ENCODE data around the gene OR11A1. TPM values are rescaled to one million over a fixed set of nuclear protein-coding genes. Genes with fewer than 3 reads are reported as not detected.

Gene OR11A1
- total and polyA plus RNA-seq, 2 donors (not counting 1 experiment from before 2014, with no cell fraction given), result not detected

- 17% methylated on average over 1 of the region's 2 CpGs for whole genome bisulfite sequencing (ENCODE audit: insufficient coverage)
- no peaks in the 10 kb centered on the region for H4K20me1 ChIP-seq (ENCODE audit: control insufficient read depth, insufficient read depth, low read length, poor library complexity, severe bottlenecking)
- Mint-ChIP-seq H3K4me1 (no peaks in the 10 kb centered on the region), H3K4me3 (no peak overlapping the region), H3K9me3 (ENCODE audit: insufficient read depth) (no peaks in the 10 kb centered on the region), H3K27me3 (peaks cover 40% of the 10 kb centered on the region), H3K27ac (no peak overlapping the region)
- intact Hi-C loops (cut with micrococcal nuclease), result no loop called here
- no peak overlapping the region for H3K4me3 ChIP-seq (ENCODE audit: control extremely low read depth in 1 of 5, extremely low read depth in 1 of 5, insufficient read depth in 1 of 5, low read depth in 2 of 5, low read length in 4 of 5)
- ATAC-seq (ENCODE audit: low read depth), result no peak
- ChIA-PET POLR2A (no interaction called here), CTCF (no interaction called here)
- no peaks in the 10 kb centered on the region for H3K9me3 ChIP-seq (ENCODE audit: control extremely low read depth in 1 of 3, control insufficient read depth in 2 of 3, insufficient read depth in 1 of 3, low read length in 2 of 3)
- H3K27me3 ChIP-seq (replicated peaks in 1 of 4; ENCODE audit: control extremely low read depth in 1 of 4, control insufficient read depth in 3 of 4, insufficient read depth in 4 of 4, low read length in 3 of 4), result peaks cover 0 to 9% (median 0%) of the 10 kb centered on the region in 4 experiments
- H3K4me2 ChIP-seq (replicated peaks; ENCODE audit: low read depth, low read length, poor library complexity, severe bottlenecking), result no peak overlapping the region
- no peaks in the 10 kb centered on the region for H3K4me1 ChIP-seq (ENCODE audit: control insufficient read depth in 2 of 2, insufficient read depth in 2 of 2, low read length in 2 of 2)
- H3K79me2 ChIP-seq (ENCODE audit: control insufficient read depth, insufficient read depth, low read length), result no peaks in the 10 kb centered on the region
- no peak for DNase-seq
- H3K36me3 ChIP-seq (replicated peaks in 1 of 2; ENCODE audit: control extremely low read depth in 1 of 2, control insufficient read depth in 1 of 2, extremely low read depth in 1 of 2, insufficient read depth in 2 of 2, low read length in 1 of 2), result no peaks in the 10 kb centered on the region
- no peak overlapping the region for H3K27ac ChIP-seq (ENCODE audit: low read length in 2 of 2)
- TF ChIP-seq, protein P1, sequence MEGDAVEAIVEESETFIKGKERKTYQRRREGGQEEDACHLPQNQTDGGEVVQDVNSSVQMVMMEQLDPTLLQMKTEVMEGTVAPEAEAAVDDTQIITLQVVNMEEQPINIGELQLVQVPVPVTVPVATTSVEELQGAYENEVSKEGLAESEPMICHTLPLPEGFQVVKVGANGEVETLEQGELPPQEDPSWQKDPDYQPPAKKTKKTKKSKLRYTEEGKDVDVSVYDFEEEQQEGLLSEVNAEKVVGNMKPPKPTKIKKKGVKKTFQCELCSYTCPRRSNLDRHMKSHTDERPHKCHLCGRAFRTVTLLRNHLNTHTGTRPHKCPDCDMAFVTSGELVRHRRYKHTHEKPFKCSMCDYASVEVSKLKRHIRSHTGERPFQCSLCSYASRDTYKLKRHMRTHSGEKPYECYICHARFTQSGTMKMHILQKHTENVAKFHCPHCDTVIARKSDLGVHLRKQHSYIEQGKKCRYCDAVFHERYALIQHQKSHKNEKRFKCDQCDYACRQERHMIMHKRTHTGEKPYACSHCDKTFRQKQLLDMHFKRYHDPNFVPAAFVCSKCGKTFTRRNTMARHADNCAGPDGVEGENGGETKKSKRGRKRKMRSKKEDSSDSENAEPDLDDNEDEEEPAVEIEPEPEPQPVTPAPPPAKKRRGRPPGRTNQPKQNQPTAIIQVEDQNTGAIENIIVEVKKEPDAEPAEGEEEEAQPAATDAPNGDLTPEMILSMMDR (IDR thresholded peaks at IDR 0.05), result no peak
- H2AFZ ChIP-seq (ENCODE audit: insufficient read depth, low read depth, low read length, poor library complexity, severe bottlenecking), result no peak overlapping the region
- no peak overlapping the region for H3K9ac ChIP-seq (ENCODE audit: low read length)
These were observed 36.4 kb upstream of the OR11A1 start for GRCh38 chr6:29493261-29493660.

- H3K27ac Mint-ChIP-seq, result no peak overlapping the region
- no peaks in the 10 kb centered on the region for H3K4me1 Mint-ChIP-seq
- ATAC-seq (ENCODE audit: low read depth) (no peak), DNase-seq (no peak)
- no peak overlapping the region for H3K4me3 ChIP-seq (ENCODE audit: control extremely low read depth in 1 of 5, extremely low read depth in 1 of 5, insufficient read depth in 1 of 5, low read depth in 2 of 5, low read length in 4 of 5)
- H3K27ac ChIP-seq (ENCODE audit: low read length in 2 of 2), result no peak overlapping the region
- H3K79me2 ChIP-seq (ENCODE audit: control insufficient read depth, insufficient read depth, low read length), result no peaks in the 10 kb centered on the region
- intact Hi-C loops (cut with micrococcal nuclease), result no loop called here
- WGBS (ENCODE audit: insufficient coverage), result 100% methylated on average over 1 of the region's 4 CpGs
- no peak overlapping the region for H3K9ac ChIP-seq (ENCODE audit: low read length)
- H3K4me2 ChIP-seq (replicated peaks; ENCODE audit: low read depth, low read length, poor library complexity, severe bottlenecking), result no peak overlapping the region
- no peaks in the 10 kb centered on the region for H3K36me3 ChIP-seq (replicated peaks in 1 of 2; ENCODE audit: control extremely low read depth in 1 of 2, control insufficient read depth in 1 of 2, extremely low read depth in 1 of 2, insufficient read depth in 2 of 2, low read length in 1 of 2)
- H3K9me3 ChIP-seq (ENCODE audit: control extremely low read depth in 1 of 3, control insufficient read depth in 2 of 3, insufficient read depth in 1 of 3, low read length in 2 of 3), result no peaks in the 10 kb centered on the region
- no peak overlapping the region for H2AFZ ChIP-seq (ENCODE audit: insufficient read depth, low read depth, low read length, poor library complexity, severe bottlenecking)
- H3K27me3 Mint-ChIP-seq, result peaks cover 40% of the 10 kb centered on the region
- no peaks in the 10 kb centered on the region for H3K9me3 Mint-ChIP-seq (ENCODE audit: insufficient read depth)
- ChIA-PET CTCF (no interaction called here), POLR2A (no interaction called here)
- TF ChIP-seq, protein P1 (IDR thresholded peaks at IDR 0.05), result no peak
- no peak for TF ChIP-seq EZH2 (IDR thresholded peaks at IDR 0.05; ENCODE audit: borderline replicate concordance, insufficient read depth, low read depth, low read length, poor library complexity, severe bottlenecking)
- no peaks in the 10 kb centered on the region for H3K4me1 ChIP-seq (ENCODE audit: control insufficient read depth in 2 of 2, insufficient read depth in 2 of 2, low read length in 2 of 2)
- H4K20me1 ChIP-seq (ENCODE audit: control insufficient read depth, insufficient read depth, low read length, poor library complexity, severe bottlenecking), result no peaks in the 10 kb centered on the region
- no peak overlapping the region for H3K4me3 Mint-ChIP-seq
- H3K27me3 ChIP-seq (replicated peaks in 1 of 4; ENCODE audit: control extremely low read depth in 1 of 4, control insufficient read depth in 3 of 4, insufficient read depth in 4 of 4, low read length in 3 of 4), result peaks cover 0 to 9% (median 0%) of the 10 kb centered on the region in 4 experiments
These were observed 34.7 kb upstream of the OR11A1 start for GRCh38 chr6:29491574-29491973.
